ENCODE measurements around the gene NDUFS7.

GRCh38 chr19:1393841-1394240 lies 10.1 kb downstream of the NDUFS7 start:
- TF ChIP-seq, protein P1, sequence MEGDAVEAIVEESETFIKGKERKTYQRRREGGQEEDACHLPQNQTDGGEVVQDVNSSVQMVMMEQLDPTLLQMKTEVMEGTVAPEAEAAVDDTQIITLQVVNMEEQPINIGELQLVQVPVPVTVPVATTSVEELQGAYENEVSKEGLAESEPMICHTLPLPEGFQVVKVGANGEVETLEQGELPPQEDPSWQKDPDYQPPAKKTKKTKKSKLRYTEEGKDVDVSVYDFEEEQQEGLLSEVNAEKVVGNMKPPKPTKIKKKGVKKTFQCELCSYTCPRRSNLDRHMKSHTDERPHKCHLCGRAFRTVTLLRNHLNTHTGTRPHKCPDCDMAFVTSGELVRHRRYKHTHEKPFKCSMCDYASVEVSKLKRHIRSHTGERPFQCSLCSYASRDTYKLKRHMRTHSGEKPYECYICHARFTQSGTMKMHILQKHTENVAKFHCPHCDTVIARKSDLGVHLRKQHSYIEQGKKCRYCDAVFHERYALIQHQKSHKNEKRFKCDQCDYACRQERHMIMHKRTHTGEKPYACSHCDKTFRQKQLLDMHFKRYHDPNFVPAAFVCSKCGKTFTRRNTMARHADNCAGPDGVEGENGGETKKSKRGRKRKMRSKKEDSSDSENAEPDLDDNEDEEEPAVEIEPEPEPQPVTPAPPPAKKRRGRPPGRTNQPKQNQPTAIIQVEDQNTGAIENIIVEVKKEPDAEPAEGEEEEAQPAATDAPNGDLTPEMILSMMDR (IDR thresholded peaks at IDR 0.05): no peak
- no peak for TF ChIP-seq POLR2A (IDR thresholded peaks at IDR 0.05)
